WTC11 (cell line): ENCODE results near the gene SBF2.

Experiments
- CTCF ChIP-seq: fragments of 200-600 bp; IDR thresholded peaks from 2 replicates; pipeline ENCODE4 v1.8.0; 2022; ENCODE audit warnings: antibody characterized with exemption
- JAZF1 ChIP-seq: fragments of 250-450 bp; sonication (Bioruptor Pico); IDR thresholded peaks from 2 replicates; pipeline ENCODE4 v1.9.0; 2021; ENCODE audit warnings: moderate library complexity, mild to moderate bottlenecking, inconsistent platforms
- MAX ChIP-seq: sonication (generic); formaldehyde crosslinking; IDR thresholded peaks from 2 replicates; pipeline ENCODE4 v1.8.0; 2022; ENCODE audit warnings: mild to moderate bottlenecking, missing genetic modification reagents
- SMAD3 ChIP-seq: sonication (generic); formaldehyde crosslinking; IDR thresholded peaks from 2 replicates; pipeline ENCODE4 v1.8.0; 2022; ENCODE audit warnings: missing genetic modification reagents, mild to moderate bottlenecking, borderline replicate concordance
- SP1 ChIP-seq: sonication (generic); formaldehyde crosslinking; conservative IDR thresholded peaks from 2 replicates; pipeline ENCODE4 v1.8.1; 2022; ENCODE audit warnings: missing genetic modification reagents
- TEAD4 ChIP-seq: sonication (generic); formaldehyde crosslinking; IDR thresholded peaks from 2 replicates; pipeline ENCODE4 v1.8.0; 2022; ENCODE audit warnings: mild to moderate bottlenecking, missing genetic modification reagents
- TP53 ChIP-seq: sonication (generic); formaldehyde crosslinking; IDR thresholded peaks from 2 replicates; pipeline ENCODE4 v1.8.1; 2023; ENCODE audit warnings: mild to moderate bottlenecking, missing genetic modification reagents
- ZNF416 ChIP-seq: fragments of 250-450 bp; sonication (Bioruptor Pico); IDR thresholded peaks from 2 replicates; pipeline ENCODE4 v1.9.0; 2021; ENCODE audit warnings: mild to moderate bottlenecking, inconsistent platforms
- ZNF423 ChIP-seq: fragments of 250-450 bp; sonication (Bioruptor Pico); IDR thresholded peaks from 2 replicates; pipeline ENCODE4 v2.1.2; 2022; ENCODE audit warnings: mild to moderate bottlenecking, moderate library complexity
- TF ChIP-seq, protein P1 (sequence below): sonication (generic); formaldehyde crosslinking; conservative IDR thresholded peaks from 2 replicates; pipeline ENCODE4 v1.8.1; 2023; ENCODE audit warnings: mild to moderate bottlenecking, low read depth, missing genetic modification reagents, moderate library complexity
- TF ChIP-seq, protein P2 (sequence below): fragments of 250-450 bp; sonication (Bioruptor Pico); IDR thresholded peaks from 2 replicates; pipeline ENCODE4 v1.9.0; 2021; ENCODE audit warnings: moderate library complexity, mild to moderate bottlenecking, inconsistent platforms, borderline replicate concordance

DNA sequence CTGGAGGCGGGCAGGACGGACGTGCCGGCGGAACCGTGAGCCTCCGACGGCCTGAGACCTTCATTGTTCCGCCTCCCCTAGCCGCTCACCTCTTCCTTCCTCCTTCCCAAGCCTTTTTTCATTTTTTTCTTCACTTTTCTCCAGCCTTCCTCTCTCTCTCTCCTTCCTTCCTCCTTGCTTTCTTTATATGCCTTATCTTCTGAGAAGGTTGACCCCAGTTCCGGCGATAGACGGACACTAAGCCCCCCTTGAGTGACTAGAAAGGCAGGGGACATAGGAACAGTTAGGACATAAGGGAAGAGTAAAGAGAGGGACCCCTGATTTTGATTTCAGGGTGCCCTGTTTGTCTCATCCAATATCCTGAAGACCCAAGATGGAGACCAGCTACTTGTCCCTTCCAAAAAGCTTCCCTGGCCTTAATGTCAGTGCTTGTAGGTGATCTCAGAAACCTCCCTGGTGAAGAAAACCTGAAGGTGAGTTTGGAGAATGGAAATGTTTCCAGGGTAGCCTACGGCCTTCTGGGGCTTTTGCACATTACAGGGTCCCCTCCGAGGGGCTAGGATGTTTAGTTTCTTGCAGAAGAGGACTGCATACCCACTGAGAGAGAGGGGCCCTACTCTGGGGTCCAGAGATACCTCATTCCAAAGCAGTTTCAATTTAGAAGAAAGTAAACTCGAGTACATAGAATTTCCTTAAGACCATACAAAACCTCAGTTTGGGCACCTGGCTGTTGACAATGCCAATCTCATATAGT, 14.4 kb upstream of the SBF2 start:
- TF ChIP-seq TEAD4 (CRISPR knock-in tag) (no peak), ZNF416 (CRISPR knock-in tag) (no peak), MAX (CRISPR knock-in tag) (no peak), JAZF1 (CRISPR knock-in tag) (no peak), CTCF (no peak), TP53 (CRISPR knock-in tag) (no peak), ZNF423 (CRISPR knock-in tag) (0 out of 2 replicates have a peak, but pooled peaks have one; percentile 37), SP1 (CRISPR knock-in tag) (peak; percentile 36; the same call in 1 of the 2 replicates), SMAD3 (CRISPR knock-in tag) (no peak)
- TF ChIP-seq, protein P1, sequence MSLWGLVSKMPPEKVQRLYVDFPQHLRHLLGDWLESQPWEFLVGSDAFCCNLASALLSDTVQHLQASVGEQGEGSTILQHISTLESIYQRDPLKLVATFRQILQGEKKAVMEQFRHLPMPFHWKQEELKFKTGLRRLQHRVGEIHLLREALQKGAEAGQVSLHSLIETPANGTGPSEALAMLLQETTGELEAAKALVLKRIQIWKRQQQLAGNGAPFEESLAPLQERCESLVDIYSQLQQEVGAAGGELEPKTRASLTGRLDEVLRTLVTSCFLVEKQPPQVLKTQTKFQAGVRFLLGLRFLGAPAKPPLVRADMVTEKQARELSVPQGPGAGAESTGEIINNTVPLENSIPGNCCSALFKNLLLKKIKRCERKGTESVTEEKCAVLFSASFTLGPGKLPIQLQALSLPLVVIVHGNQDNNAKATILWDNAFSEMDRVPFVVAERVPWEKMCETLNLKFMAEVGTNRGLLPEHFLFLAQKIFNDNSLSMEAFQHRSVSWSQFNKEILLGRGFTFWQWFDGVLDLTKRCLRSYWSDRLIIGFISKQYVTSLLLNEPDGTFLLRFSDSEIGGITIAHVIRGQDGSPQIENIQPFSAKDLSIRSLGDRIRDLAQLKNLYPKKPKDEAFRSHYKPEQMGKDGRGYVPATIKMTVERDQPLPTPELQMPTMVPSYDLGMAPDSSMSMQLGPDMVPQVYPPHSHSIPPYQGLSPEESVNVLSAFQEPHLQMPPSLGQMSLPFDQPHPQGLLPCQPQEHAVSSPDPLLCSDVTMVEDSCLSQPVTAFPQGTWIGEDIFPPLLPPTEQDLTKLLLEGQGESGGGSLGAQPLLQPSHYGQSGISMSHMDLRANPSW: no peak
- TF ChIP-seq, protein P2, sequence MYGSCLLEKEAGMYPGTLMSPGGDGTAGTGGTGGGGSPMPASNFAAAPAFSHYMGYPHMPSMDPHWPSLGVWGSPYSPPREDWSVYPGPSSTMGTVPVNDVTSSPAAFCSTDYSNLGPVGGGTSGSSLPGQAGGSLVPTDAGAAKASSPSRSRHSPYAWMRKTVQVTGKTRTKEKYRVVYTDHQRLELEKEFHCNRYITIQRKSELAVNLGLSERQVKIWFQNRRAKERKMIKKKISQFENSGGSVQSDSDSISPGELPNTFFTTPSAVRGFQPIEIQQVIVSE (CRISPR knock-in tag): no peak
